ENCODE data around the gene PYY. TPM values are rescaled to one million over a fixed set of nuclear protein-coding genes. Genes with fewer than 3 reads are reported as not detected.

Gene PYY
- total RNA-seq, 2 experiments from 2014 or later, result not detected

DNA sequence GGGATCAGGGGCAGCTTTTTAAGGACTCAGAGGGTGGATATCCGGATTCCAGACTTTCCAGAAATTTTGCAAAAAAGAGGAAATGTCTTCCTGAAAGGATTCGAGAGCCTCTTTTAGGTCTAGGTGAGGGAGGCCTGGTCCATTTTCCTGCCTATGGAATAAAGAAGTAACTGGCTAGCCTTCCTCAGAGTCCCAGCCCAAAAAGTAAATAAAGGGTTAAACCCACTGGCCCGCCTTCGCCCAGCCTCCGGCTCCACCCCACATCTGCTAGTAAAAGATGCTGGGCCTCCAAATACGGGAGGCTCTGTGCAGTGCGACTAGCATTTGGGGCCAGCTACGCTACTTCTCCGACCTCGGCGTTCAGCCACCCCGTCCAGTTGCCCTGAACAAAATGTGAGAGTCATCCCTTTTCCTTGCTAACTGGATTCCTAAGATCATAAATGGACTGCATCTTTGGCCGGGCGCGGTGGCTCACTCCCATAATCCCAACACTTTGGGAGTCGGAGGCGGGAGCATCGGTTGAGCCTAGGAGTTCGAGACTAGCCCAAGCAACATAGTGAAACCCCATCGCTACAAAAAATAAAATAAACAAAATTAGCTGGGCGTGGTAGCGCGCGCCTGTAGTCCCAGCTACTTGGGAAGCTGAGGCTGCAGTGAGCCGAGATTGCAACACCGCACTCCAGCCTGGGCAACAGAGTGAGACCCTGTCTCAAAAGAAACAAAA is 45.6 kb downstream of the PYY start:
- DNase-seq, result peak; percentile 62
- no peak overlapping the region for H3K27ac Mint-ChIP-seq
- H3K27me3 Mint-ChIP-seq, result peaks cover 11% of the 10 kb centered on the region
- H3K9me3 Mint-ChIP-seq, result no peaks in the 10 kb centered on the region
- CTCF ChIA-PET, result interaction anchor here (0.7 to 4.0 kb wide), 16 partner anchors 7 to 233 kb away, joined by 3 to 33 read pairs (median 4); no protein-coding TSS in a partner anchor
- peaks cover 17% of the 10 kb centered on the region for H3K4me1 Mint-ChIP-seq (ENCODE audit: low read depth)
- H3K36me3 Mint-ChIP-seq, result no peaks in the 10 kb centered on the region
- H3K4me3 Mint-ChIP-seq, result no peak overlapping the region
- POLR2A ChIA-PET, result interaction anchor here (0.8 to 1.7 kb wide), 2 partner anchors 95 to 215 kb away, joined by 3 read pairs; partner anchors contain the start of gene HDAC5
- intact Hi-C loops (cut with micrococcal nuclease), result no loop called here

DNA sequence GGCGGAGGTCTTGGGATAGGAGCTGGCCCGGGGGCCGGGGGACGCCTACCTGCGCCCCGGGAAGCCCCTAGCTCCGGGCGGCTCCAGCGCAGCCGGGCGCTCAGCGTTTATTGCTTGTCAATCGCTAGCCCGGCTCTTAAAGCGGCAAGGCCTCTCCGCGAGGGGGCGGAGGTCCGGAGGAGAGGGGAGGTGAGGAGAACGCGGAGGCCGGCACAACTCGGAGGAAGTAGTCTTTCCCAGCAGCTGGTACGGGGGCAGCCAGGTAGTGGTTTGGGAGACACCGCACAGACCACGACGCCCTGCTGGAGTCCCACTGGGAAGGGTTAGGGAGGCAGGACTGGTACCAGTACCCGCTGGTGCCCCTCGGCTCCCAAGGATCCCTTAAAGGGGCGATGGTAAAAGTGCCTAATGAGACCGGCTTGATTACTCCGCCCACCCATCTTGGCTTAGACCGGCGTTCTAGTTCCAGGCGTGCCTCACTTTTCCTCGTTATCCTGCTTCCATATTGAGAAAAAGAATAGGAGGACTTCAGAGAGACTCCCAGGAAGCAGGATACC is 46.2 kb downstream of the PYY start, which contains the start of gene MPP2:
Gene MPP2, minus strand, starts transcription at position 112 of the 557 bp plus-strand sequence. CDS start 3,076 bp downstream, outside the sequence.
- peak; percentile 71 for DNase-seq
- Mint-ChIP-seq H3K27me3 (peaks cover 11% of the 10 kb centered on the region), H3K4me1 (ENCODE audit: low read depth) (peaks cover 17% of the 10 kb centered on the region), H3K36me3 (no peaks in the 10 kb centered on the region), H3K27ac (no peak within 1 kb of the TSS), H3K4me3 (peak within 1 kb of the TSS; percentile 67), H3K9me3 (no peaks in the 10 kb centered on the region)
- POLR2A ChIA-PET, result interaction anchor here (0.6 to 1.7 kb wide), 3 partner anchors 95 to 216 kb away, joined by 3 to 4 read pairs (median 3); partner anchors contain the start of gene HDAC5
- intact Hi-C loops (cut with micrococcal nuclease), result no loop called here
- CTCF ChIA-PET, result interaction anchor here (0.6 to 4.0 kb wide), 12 partner anchors 11 to 1359 kb away, joined by 3 to 33 read pairs (median 4); no protein-coding TSS in a partner anchor

DNA sequence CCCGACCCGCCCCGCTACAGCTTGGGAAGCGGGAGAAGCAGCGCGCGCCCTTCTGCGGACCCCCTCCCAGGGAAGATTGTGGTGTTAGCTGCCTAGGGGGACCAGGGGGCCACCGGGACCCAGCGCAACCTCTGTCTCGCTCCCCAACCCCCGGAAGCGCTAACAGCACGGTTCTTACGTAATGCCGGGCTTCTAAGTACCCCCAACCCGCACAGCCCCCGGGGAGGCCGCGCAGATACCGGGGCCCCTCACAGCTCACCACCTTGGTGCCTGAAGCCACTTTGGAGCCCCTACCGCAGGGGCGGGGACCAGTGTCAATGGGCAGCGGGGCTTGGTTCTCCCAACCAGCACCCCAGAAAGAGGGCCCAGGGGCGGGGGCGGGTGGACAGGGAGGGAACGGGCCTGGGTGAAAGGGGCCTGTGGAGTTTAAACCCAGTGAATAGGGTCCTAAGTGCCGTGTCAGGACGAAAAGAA is 46.8 kb downstream of the PYY start:
- peak overlapping the region; percentile 67 for H3K4me3 Mint-ChIP-seq
- H3K4me1 Mint-ChIP-seq (ENCODE audit: low read depth), result peaks cover 17% of the 10 kb centered on the region
- no peak for DNase-seq
- H3K36me3 Mint-ChIP-seq, result no peaks in the 10 kb centered on the region
- H3K9me3 Mint-ChIP-seq, result no peaks in the 10 kb centered on the region
- intact Hi-C loops (cut with micrococcal nuclease), result no loop called here
- ChIA-PET CTCF (interaction anchor here (0.6 to 3.9 kb wide), 8 partner anchors 11 to 1359 kb away, joined by 3 to 31 read pairs (median 4); no protein-coding TSS in a partner anchor), POLR2A (interaction anchor here (0.6 to 1.7 kb wide), 2 partner anchors 96 to 102 kb away, joined by 3 to 4 read pairs; no protein-coding TSS in a partner anchor)
- H3K27me3 Mint-ChIP-seq, result peaks cover 11% of the 10 kb centered on the region
- H3K27ac Mint-ChIP-seq, result no peak overlapping the region

DNA sequence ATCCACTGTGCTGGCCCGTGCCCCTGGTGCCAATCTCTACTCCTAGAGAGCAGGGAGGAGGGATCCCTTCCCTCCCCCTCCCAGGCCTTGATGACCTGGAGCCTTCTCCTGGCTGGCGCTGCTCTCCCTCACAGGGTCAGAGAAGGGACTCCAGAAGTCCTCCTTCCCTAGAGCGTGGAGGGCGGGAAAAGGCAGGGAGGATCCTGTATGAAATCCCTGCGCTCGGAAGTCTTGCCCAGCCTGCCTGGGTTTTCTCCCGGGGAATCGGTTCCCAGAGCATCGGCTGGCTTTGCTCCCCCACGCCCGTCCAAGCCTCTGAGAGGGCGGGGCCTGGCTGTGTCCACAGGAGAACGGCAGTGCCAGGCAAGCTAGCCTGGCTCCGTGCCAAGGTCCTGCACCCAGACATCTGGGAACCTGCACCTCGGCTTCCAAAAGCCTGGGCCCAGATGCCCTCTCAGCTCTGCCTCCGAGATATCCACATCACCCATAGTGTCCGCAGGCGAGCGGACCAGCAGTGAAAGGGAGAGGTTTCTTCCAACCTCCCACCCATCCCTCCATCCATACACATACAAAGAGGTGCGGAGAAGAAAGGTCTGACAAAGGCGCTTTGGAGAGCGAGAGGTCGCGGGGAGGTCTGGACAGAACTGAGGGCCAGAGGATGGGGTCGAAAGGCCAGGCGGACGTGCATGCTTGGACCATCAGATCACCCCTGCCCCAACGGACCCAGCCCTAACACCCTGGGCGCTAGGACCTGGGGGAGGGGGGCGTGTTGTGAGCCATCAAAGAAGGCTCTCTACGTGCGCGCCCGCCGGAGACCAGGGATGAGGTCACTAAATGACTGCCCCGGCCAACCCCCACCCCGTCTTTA is 47.5 kb downstream of the PYY start:
- ChIA-PET CTCF (interaction anchor here (1.2 to 1.6 kb wide), 3 partner anchors 26 to 38 kb away, joined by 3 to 5 read pairs (median 4); no protein-coding TSS in a partner anchor), POLR2A (no interaction called here)
- peak overlapping the region; percentile 67 for H3K4me3 Mint-ChIP-seq
- H3K27ac Mint-ChIP-seq, result no peak overlapping the region
- H3K9me3 Mint-ChIP-seq, result no peaks in the 10 kb centered on the region
- peaks cover 13% of the 10 kb centered on the region for H3K27me3 Mint-ChIP-seq
- intact Hi-C loops (cut with micrococcal nuclease), result no loop called here
- peaks cover 17% of the 10 kb centered on the region for H3K4me1 Mint-ChIP-seq (ENCODE audit: low read depth)
- DNase-seq, result peak; percentile 59
- H3K36me3 Mint-ChIP-seq, result no peaks in the 10 kb centered on the region

DNA sequence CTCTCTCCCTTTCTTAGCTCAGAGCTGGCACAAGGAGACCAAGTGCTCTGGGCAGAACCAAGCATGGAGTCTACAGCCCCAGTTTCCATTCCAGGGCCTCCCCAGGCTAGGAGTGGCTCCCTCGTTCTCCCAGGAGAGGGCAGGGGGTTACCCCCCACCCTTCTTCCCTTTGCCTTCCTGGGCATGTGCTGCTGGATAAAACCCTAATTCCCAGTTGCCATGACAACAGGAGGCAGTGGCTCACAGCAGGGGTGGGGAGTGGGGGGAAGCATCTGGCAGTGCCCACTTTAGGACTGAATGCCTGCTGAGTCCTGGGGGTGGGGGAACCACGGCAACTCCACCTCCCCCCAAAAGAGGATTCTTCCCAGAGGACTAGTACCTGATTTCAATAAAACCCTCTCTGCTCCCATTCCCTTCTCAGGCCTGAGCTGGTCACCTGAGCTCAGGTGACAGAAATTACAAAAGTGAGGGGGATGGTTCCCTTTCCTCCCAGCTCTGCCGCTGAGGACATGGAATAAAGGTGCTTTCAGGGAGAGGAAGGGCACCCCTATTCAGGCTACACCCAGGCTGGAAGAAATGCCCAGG is 48.2 kb downstream of the PYY start:
- H3K36me3 Mint-ChIP-seq, result no peaks in the 10 kb centered on the region
- peaks cover 23% of the 10 kb centered on the region for H3K4me1 Mint-ChIP-seq (ENCODE audit: low read depth)
- H3K9me3 Mint-ChIP-seq, result no peaks in the 10 kb centered on the region
- H3K27me3 Mint-ChIP-seq, result peaks cover 13% of the 10 kb centered on the region
- H3K27ac Mint-ChIP-seq, result no peak overlapping the region
- intact Hi-C loops (cut with micrococcal nuclease), result no loop called here
- POLR2A ChIA-PET, result no interaction called here
- no peak for DNase-seq
- CTCF ChIA-PET, result no interaction called here
- H3K4me3 Mint-ChIP-seq, result no peak overlapping the region

Other genes starting within 250 kb of the PYY start
- gene SOST, start 195.1 kb downstream of the PYY start, total RNA-seq, result not detected
- gene DUSP3, start 175.0 kb downstream of the PYY start, total RNA-seq, result 10 to 100 TPM; 13.8 to 14.8 TPM
- not detected for gene CFAP97D1, start 173.5 kb downstream of the PYY start, total RNA-seq
- under 1 TPM; 0.41 to 0.62 TPM for gene MPP3, start 120.8 kb downstream of the PYY start, total RNA-seq
- not detected for gene CD300LG, start 106.8 kb downstream of the PYY start, total RNA-seq
- gene MPP2, start 46.4 kb downstream of the PYY start, total RNA-seq, result 1 to 10 TPM; 1.8 to 2.0 TPM
- gene PPY, start 11.5 kb downstream of the PYY start, total RNA-seq, result under 1 TPM in 1 of 2 experiments, not detected in 1; 0.90 TPM
- gene NAGS, start 50.7 kb upstream of the PYY start, total RNA-seq, result 1 to 10 TPM; 1.5 to 1.7 TPM
- gene TMEM101, start 61.0 kb upstream of the PYY start, total RNA-seq, result 10 to 100 TPM; 27.6 to 28.2 TPM
- gene LSM12, start 112.7 kb upstream of the PYY start, total RNA-seq, result 10 to 100 TPM; 76.8 to 81.8 TPM
- gene G6PC3, start 116.8 kb upstream of the PYY start, total RNA-seq, result 10 to 100 TPM; 20.7 to 21.9 TPM
- 10 to 100 TPM; 18.0 to 19.0 TPM for gene HDAC5, start 169.7 kb upstream of the PYY start, total RNA-seq
- gene HROB, start 188.0 kb upstream of the PYY start, total RNA-seq, result 10 to 100 TPM; 17.9 to 19.8 TPM
- gene ASB16, start 216.8 kb upstream of the PYY start, total RNA-seq, result under 1 TPM in 1 of 2 experiments, not detected in 1; 0.19 TPM
- 10 to 100 TPM; 21.8 to 21.9 TPM for gene TMUB2, start 233.0 kb upstream of the PYY start, total RNA-seq
- gene ATXN7L3, start 245.9 kb upstream of the PYY start, total RNA-seq, result 10 to 100 TPM; 63.4 to 69.7 TPM

Data from activated CD4-positive, alpha-beta memory T cell treated with anti-CD3 and anti-CD28 coated beads for 36 hours (primary cell).